ENCODE results near the gene PPL.

- TF ChIP-seq CTCF (IDR thresholded peaks at IDR 0.05) (no peak), POLR2A (IDR thresholded peaks at IDR 0.05) (no peak)
Measured at GRCh38 chr16:4933433-4933832, 3.5 kb downstream of the PPL start.

Measured in testis (tissue), 2 donors.